ENCODE data around the gene ANKRD60. TPM values are rescaled to one million over a fixed set of nuclear protein-coding genes. Genes with fewer than 3 reads are reported as not detected.

ANKRD60 gene
- total and polyA plus RNA-seq, 7 experiments from 2014 or later, result not detected

- Histone ChIP-seq H3K36me3 (ENCODE audit: control insufficient read depth in 2 of 3, insufficient read depth in 3 of 3, low read length in 3 of 3) (no peaks in the 10 kb centered on the region), H3K27ac (ENCODE audit: low read depth, low read length) (no peak overlapping the region), H3K9me3 (ENCODE audit: control insufficient read depth in 2 of 3, low read length in 3 of 3) (no peaks in the 10 kb centered on the region), H3K4me1 (ENCODE audit: control insufficient read depth in 2 of 2, insufficient read depth in 2 of 2, low read length in 2 of 2) (peaks cover 3 to 4% of the 10 kb centered on the region in 2 donors), H3K4me3 (ENCODE audit: low read length) (no peak overlapping the region), H3K27me3 (ENCODE audit: control insufficient read depth in 2 of 2, insufficient read depth in 2 of 2, low read length in 2 of 2) (no peaks in the 10 kb centered on the region)
- Mint-ChIP-seq H3K4me1 (peaks cover 0 to 5% (median 4%) of the 10 kb centered on the region in 7 donors), H3K36me3 (peaks cover 0 to 5% (median 4%) of the 10 kb centered on the region in 5 donors), H3K27ac (no peak overlapping the region), H3K27me3 (peaks cover 5 to 43% (median 15%) of the 10 kb centered on the region in 5 donors), H3K4me3 (no peak overlapping the region), H3K9me3 (peaks cover 0 to 5% (median 2%) of the 10 kb centered on the region in 11 donors)
- ChIA-PET POLR2A (no interaction called here), CTCF (interaction anchor here (1.5 kb wide), 1 partner anchor 11 kb away, joined by 3 read pairs; no protein-coding TSS in a partner anchor)
- DNase-seq (no peak), ATAC-seq (no peak)
- intact Hi-C loops (cut with micrococcal nuclease), result no loop called here
Measured at GRCh38 chr20:58184063-58184462, 44.4 kb downstream of the ANKRD60 start.

DNA sequence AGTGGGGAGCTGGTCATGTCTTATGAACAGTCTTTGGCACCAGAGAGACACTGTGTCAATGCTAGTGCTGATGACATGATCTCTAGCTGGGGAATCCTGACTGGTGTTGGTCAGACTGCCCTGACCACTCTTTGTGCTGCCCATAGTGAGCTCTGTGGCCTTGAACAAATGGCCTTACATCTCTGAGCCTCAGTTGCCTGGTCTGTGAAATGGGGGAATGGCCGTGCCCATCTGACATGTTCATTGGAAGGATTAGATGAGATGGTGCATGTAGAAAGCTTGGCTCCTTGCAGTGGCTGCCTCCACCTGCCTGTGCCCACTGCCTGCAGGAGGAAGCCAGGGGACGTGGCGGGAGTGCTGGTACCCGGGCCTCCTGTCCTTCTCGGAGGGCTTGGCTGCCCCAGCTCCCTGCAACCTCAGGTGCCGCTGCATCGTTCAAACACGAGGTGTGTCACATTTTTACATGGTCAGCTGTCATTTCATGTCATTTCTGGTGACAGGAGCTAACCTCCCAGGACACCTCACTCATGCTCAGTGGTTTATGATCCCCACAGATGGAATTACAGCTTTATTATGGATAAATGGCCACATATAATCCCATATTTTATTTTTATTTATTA lies 45.8 kb downstream of the ANKRD60 start:
- H3K4me3 Mint-ChIP-seq, result no peak overlapping the region
- no peaks in the 10 kb centered on the region for H3K9me3 ChIP-seq (ENCODE audit: control insufficient read depth in 2 of 3, low read length in 3 of 3)
- H3K36me3 ChIP-seq (ENCODE audit: control insufficient read depth in 2 of 3, insufficient read depth in 3 of 3, low read length in 3 of 3), result no peaks in the 10 kb centered on the region
- no peak overlapping the region for H3K4me3 ChIP-seq (ENCODE audit: low read length)
- H3K27me3 Mint-ChIP-seq, result peaks cover 10 to 44% (median 14%) of the 10 kb centered on the region in 5 donors
- ChIA-PET POLR2A (no interaction called here), CTCF (interaction anchor here (0.7 to 3.0 kb wide), 3 partner anchors 555 to 586 kb away, joined by 3 to 12 read pairs (median 3); no protein-coding TSS in a partner anchor)
- H3K27me3 ChIP-seq (ENCODE audit: control insufficient read depth in 2 of 2, insufficient read depth in 2 of 2, low read length in 2 of 2), result no peaks in the 10 kb centered on the region
- ATAC-seq (no peak), DNase-seq (no peak)
- no peak overlapping the region for H3K27ac Mint-ChIP-seq
- peaks cover 0 to 13% (median 5%) of the 10 kb centered on the region in 7 donors for H3K4me1 Mint-ChIP-seq
- H3K9me3 Mint-ChIP-seq, result peaks cover 0 to 5% (median 2%) of the 10 kb centered on the region in 11 donors
- peaks cover 3 to 4% of the 10 kb centered on the region in 2 donors for H3K4me1 ChIP-seq (ENCODE audit: control insufficient read depth in 2 of 2, insufficient read depth in 2 of 2, low read length in 2 of 2)
- peaks cover 0 to 5% (median 4%) of the 10 kb centered on the region in 5 donors for H3K36me3 Mint-ChIP-seq
- H3K27ac ChIP-seq (ENCODE audit: low read depth, low read length), result no peak overlapping the region
- intact Hi-C loops (cut with micrococcal nuclease), result no loop called here

DNA sequence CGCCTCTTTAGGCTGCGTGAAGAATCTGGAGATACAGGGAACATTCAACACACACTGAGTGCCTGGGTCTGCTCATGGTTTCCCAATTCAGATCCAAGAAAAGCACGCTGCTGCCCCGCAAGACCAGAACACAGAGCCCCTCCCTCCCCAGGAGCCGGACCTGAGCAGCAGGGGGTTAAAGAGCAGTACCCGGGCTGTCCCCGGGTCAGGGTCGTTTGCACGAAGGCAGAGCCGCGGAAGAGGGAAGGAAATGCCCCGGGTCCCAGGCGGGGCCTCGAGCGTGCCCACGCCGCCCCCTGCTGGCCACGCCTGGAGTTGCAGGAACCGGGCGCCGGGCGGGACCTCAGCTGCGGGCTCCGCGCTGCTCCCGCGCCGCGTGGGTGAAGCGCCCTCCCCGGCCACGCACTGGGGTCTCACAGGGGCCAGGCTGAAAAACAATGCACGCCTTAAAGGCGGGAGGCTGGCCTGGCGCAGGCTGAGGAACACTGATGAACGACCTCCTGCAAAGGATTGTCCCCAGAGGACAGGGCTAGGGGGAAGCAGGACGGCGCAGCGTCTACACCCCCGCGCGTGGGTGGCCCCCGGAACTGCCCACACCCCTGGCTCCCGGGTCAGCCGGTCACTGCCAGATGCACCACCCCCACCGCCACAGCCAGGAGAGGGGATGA lies 48.9 kb downstream of the ANKRD60 start:
- no peaks in the 10 kb centered on the region for H3K27me3 ChIP-seq (ENCODE audit: control insufficient read depth in 2 of 2, insufficient read depth in 2 of 2, low read length in 2 of 2)
- DNase-seq (peak; percentile 37 to 86 (median 71)), ATAC-seq (peak; percentile 92)
- Mint-ChIP-seq H3K9me3 (peaks cover 0 to 4% (median under 1%) of the 10 kb centered on the region in 11 donors), H3K36me3 (peaks cover 0 to 3% (median 2%) of the 10 kb centered on the region in 5 donors), H3K27me3 (peaks cover 9 to 28% (median 20%) of the 10 kb centered on the region in 5 donors), H3K27ac (no peak overlapping the region), H3K4me1 (peaks cover 0 to 17% (median 7%) of the 10 kb centered on the region in 7 donors), H3K4me3 (peak overlapping the region; percentile 48 to 82 (median 71))
- peaks cover 3 to 8% of the 10 kb centered on the region in 2 donors for H3K4me1 ChIP-seq (ENCODE audit: control insufficient read depth in 2 of 2, insufficient read depth in 2 of 2, low read length in 2 of 2)
- ChIA-PET POLR2A (no interaction called here), CTCF (interaction anchor here (0.7 to 1.4 kb wide), 4 partner anchors 23 to 581 kb away, joined by 3 to 5 read pairs (median 4); no protein-coding TSS in a partner anchor)
- no peaks in the 10 kb centered on the region for H3K9me3 ChIP-seq (ENCODE audit: control insufficient read depth in 2 of 3, low read length in 3 of 3)
- no peaks in the 10 kb centered on the region for H3K36me3 ChIP-seq (ENCODE audit: control insufficient read depth in 2 of 3, insufficient read depth in 3 of 3, low read length in 3 of 3)
- intact Hi-C loops (cut with micrococcal nuclease), result loop anchor here (1.0 to 10.0 kb wide), 4 partner anchors 525 to 665 kb away; no protein-coding TSS in a partner anchor
- H3K4me3 ChIP-seq (ENCODE audit: low read length), result peak overlapping the region; percentile 54
- no peak overlapping the region for H3K27ac ChIP-seq (ENCODE audit: low read depth, low read length)

GRCh38 chr20:58179083-58179431 lies 49.4 kb downstream of the ANKRD60 start:
- H3K4me3 ChIP-seq (ENCODE audit: low read length), result peak overlapping the region; percentile 54
- DNase-seq, result no peak

DNA sequence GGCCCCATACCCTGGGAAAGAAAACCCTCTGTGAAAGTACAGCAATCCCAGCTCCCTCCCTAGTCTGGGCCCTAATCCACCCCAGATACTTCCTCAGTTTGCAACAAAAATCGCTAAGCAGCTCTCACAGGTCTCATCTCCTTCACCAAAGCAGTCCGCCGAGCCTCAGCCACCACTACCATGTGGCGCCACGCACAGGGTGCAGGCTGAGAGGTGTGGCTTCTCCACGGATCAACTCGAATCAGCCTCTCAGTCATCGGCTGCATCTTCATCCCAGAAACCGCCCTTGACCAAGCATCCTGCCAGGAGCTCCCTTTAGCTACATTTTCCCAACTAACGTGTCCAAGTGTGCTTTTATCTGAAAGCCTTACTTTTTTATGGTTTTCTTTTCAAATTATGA lies 50.7 kb downstream of the ANKRD60 start:
- ATAC-seq (no peak), DNase-seq (no peak)
- Histone ChIP-seq H3K9me3 (ENCODE audit: control insufficient read depth in 2 of 3, low read length in 3 of 3) (no peaks in the 10 kb centered on the region), H3K4me3 (ENCODE audit: low read length) (no peak overlapping the region), H3K27ac (ENCODE audit: low read depth, low read length) (no peak overlapping the region), H3K36me3 (ENCODE audit: control insufficient read depth in 2 of 3, insufficient read depth in 3 of 3, low read length in 3 of 3) (no peaks in the 10 kb centered on the region), H3K27me3 (ENCODE audit: control insufficient read depth in 2 of 2, insufficient read depth in 2 of 2, low read length in 2 of 2) (no peaks in the 10 kb centered on the region), H3K4me1 (ENCODE audit: control insufficient read depth in 2 of 2, insufficient read depth in 2 of 2, low read length in 2 of 2) (peaks cover 3 to 14% of the 10 kb centered on the region in 2 donors)
- Mint-ChIP-seq H3K36me3 (no peaks in the 10 kb centered on the region), H3K9me3 (peaks cover 0 to 2% (median 0%) of the 10 kb centered on the region in 11 donors), H3K4me3 (no peak overlapping the region), H3K27ac (no peak overlapping the region), H3K4me1 (peaks cover 4 to 31% (median 19%) of the 10 kb centered on the region in 7 donors), H3K27me3 (peaks cover 5 to 26% (median 14%) of the 10 kb centered on the region in 5 donors)
- intact Hi-C loops (cut with micrococcal nuclease), result loop anchor here in 1 of 2 donors (10.0 kb wide), 1 partner anchor 663 kb away; no protein-coding TSS in a partner anchor
- ChIA-PET CTCF (no interaction called here), POLR2A (no interaction called here)

More at GRCh38 chr20:58179083-58179431, 49.4 kb downstream of the ANKRD60 start:
- intact Hi-C loops (cut with micrococcal nuclease), result loop anchor here (1.0 to 10.0 kb wide), 4 partner anchors 525 to 664 kb away; no protein-coding TSS in a partner anchor
- no peak overlapping the region for H3K27ac Mint-ChIP-seq
- no peaks in the 10 kb centered on the region for H3K36me3 Mint-ChIP-seq
- ChIA-PET CTCF (no interaction called here), POLR2A (no interaction called here)
- H3K27ac ChIP-seq (ENCODE audit: low read depth, low read length), result no peak overlapping the region
- no peaks in the 10 kb centered on the region for H3K27me3 ChIP-seq (ENCODE audit: control insufficient read depth in 2 of 2, insufficient read depth in 2 of 2, low read length in 2 of 2)
- no peaks in the 10 kb centered on the region for H3K36me3 ChIP-seq (ENCODE audit: control insufficient read depth in 2 of 3, insufficient read depth in 3 of 3, low read length in 3 of 3)
- H3K27me3 Mint-ChIP-seq, result peaks cover 5 to 26% (median 20%) of the 10 kb centered on the region in 5 donors
- H3K9me3 ChIP-seq (ENCODE audit: control insufficient read depth in 2 of 3, low read length in 3 of 3), result no peaks in the 10 kb centered on the region
- peaks cover 3 to 13% of the 10 kb centered on the region in 2 donors for H3K4me1 ChIP-seq (ENCODE audit: control insufficient read depth in 2 of 2, insufficient read depth in 2 of 2, low read length in 2 of 2)
- peak overlapping the region; percentile 48 to 82 (median 71) for H3K4me3 Mint-ChIP-seq
- H3K4me1 Mint-ChIP-seq, result peaks cover 4 to 22% (median 12%) of the 10 kb centered on the region in 7 donors
- ATAC-seq, result no peak
- peaks cover 0 to 2% (median 0%) of the 10 kb centered on the region in 11 donors for H3K9me3 Mint-ChIP-seq

DNA sequence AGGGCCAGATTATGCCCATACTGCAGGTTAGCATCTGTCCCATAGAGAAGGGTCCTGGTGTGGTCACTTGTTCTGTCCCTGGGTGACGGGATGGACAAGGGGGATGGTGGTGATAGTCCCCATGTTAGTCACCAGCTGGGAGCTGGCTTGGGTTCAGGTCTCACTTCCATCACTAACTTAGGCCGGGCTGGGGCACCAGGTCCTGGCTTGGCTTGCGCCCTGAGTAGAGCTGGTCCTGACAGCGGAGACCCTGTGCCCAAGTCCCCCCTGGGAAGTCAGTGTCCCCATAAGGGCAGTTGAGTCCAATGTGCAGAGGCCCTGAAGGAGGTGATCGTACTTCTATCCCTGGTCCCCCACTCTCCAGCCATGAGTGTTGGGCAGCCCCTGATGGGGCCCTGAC lies 52.6 kb downstream of the ANKRD60 start:
- DNase-seq, result no peak
- H3K27me3 Mint-ChIP-seq, result peaks cover 0 to 22% (median 5%) of the 10 kb centered on the region in 5 donors

More for the DNA sequence above, 52.6 kb downstream of the ANKRD60 start:
- intact Hi-C loops (cut with micrococcal nuclease), result loop anchor here in 1 of 2 donors (10.0 kb wide), 1 partner anchor 661 kb away; no protein-coding TSS in a partner anchor
- H3K27ac Mint-ChIP-seq, result no peak overlapping the region
- ATAC-seq, result no peak
- H3K4me1 ChIP-seq (ENCODE audit: control insufficient read depth in 2 of 2, insufficient read depth in 2 of 2, low read length in 2 of 2), result peaks cover 3 to 14% of the 10 kb centered on the region in 2 donors
- H3K4me3 ChIP-seq (ENCODE audit: low read length), result no peak overlapping the region
- H3K4me3 Mint-ChIP-seq, result no peak overlapping the region
- ChIA-PET POLR2A (interaction anchor here (0.9 kb wide), 1 partner anchor 784 kb away, joined by 3 read pairs; no protein-coding TSS in a partner anchor), CTCF (no interaction called here)
- H3K27me3 ChIP-seq (ENCODE audit: control insufficient read depth in 2 of 2, insufficient read depth in 2 of 2, low read length in 2 of 2), result no peaks in the 10 kb centered on the region
- no peaks in the 10 kb centered on the region for H3K9me3 ChIP-seq (ENCODE audit: control insufficient read depth in 2 of 3, low read length in 3 of 3)
- H3K4me1 Mint-ChIP-seq, result peaks cover 4 to 37% (median 24%) of the 10 kb centered on the region in 7 donors
- no peaks in the 10 kb centered on the region for H3K36me3 ChIP-seq (ENCODE audit: control insufficient read depth in 2 of 3, insufficient read depth in 3 of 3, low read length in 3 of 3)
- H3K27ac ChIP-seq (ENCODE audit: low read depth, low read length), result no peak overlapping the region
- H3K36me3 Mint-ChIP-seq, result no peaks in the 10 kb centered on the region
- H3K9me3 Mint-ChIP-seq, result peaks cover 0 to 2% (median 0%) of the 10 kb centered on the region in 11 donors

Measured in naive thymus-derived CD4-positive, alpha-beta T cell (primary cell).